Brain microvascular endothelial cell (primary cell): ENCODE data around the gene GNE.

Source experiments
- DNase-seq: peaks from one replicate; pipeline ENCODE4 v3.0.0-alpha.2; 2020
- H3K27ac ChIP-seq: fragments of 250-450 bp; sonication (Bioruptor Pico); 2 replicates; pipeline ENCODE4 v1.5.1; 2020; ENCODE audit warnings: mild to moderate bottlenecking, moderate library complexity
- H3K27me3 ChIP-seq: fragments of 250-450 bp; sonication (Bioruptor Pico); replicated peaks from 2 replicates; pipeline ENCODE4 v1.5.1; 2020; ENCODE audit warnings: mild to moderate bottlenecking
- H3K36me3 ChIP-seq: fragments of 250-450 bp; sonication (Bioruptor Pico); replicated peaks from 2 replicates; pipeline ENCODE4 v1.5.1; 2020; ENCODE audit warnings: mild to moderate bottlenecking
- H3K4me3 ChIP-seq: 2 replicates; pipeline ENCODE4 v1.5.1; 2011; ENCODE audit warnings: low read depth, mild to moderate bottlenecking, control low read depth, low read length, moderate library complexity
- CTCF ChIP-seq: IDR thresholded peaks from 2 replicates; pipeline ENCODE4 v1.5.1; 2011; ENCODE audit warnings: low read depth, mild to moderate bottlenecking, moderate library complexity, low read length, control low read depth, inconsistent platforms; ENCODE audit errors: missing control alignments
- in situ Hi-C: cut with HindIII; loops from 2 replicates; pipeline ENCODE4 v1.10.0; 2017; ENCODE audit warnings: low sequenced_read_pairs, low pct_ligation_motif_present

GNE gene

DNA sequence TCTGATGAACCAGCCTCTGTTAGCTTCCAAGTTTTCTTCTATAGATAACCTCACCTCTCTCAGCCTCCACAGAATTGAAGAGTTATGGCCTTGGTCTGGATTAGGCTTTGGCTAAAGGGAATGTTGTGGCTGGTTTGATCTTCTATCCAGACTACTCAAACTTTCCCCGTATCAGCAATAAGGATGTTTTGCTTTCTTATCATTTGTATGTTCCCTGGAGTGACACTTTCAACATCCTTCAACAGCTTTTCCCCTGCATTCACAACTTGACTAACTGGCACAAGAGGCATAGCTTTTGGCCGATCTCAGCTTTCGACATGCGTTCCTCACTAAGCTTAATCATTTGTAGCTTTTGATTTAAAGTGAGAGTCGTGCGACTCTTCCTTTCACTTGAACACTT lies 28.1 kb upstream of the GNE start:
- no peak overlapping the region for H3K4me3 ChIP-seq
- no peak for TF ChIP-seq CTCF
- DNase-seq = no peak
- in situ Hi-C loops = no loop called here
- no peaks in the 10 kb centered on the region for H3K27me3 ChIP-seq
- no peak overlapping the region for H3K27ac ChIP-seq
- no peaks in the 10 kb centered on the region for H3K36me3 ChIP-seq

DNA sequence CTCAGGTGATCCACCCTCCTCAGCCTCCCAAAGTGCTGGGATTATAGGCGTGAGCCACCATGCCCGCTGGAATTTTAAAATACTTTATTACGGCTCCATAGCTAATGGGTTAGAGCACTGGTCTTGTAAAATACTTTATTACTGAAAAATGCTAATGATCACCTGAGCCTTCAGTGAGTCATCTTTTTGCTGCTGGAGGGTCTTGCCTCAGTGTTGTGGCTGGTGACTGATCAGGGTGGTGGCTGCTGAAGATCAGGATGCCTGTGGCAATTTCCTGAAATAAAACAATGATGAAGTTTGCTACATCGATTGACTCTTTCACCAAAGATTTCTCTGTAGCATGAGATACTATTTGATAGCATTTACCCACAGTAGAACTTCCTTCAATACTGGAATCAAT lies 26.0 kb upstream of the GNE start:
- Histone ChIP-seq H3K36me3 (no peaks in the 10 kb centered on the region), H3K27me3 (no peaks in the 10 kb centered on the region), H3K27ac (no peak overlapping the region), H3K4me3 (no peak overlapping the region)
- in situ Hi-C loops = no loop called here
- TF ChIP-seq CTCF = no peak
- DNase-seq = no peak

- no peak for DNase-seq
- H3K36me3 ChIP-seq = no peaks in the 10 kb centered on the region
- TF ChIP-seq CTCF = no peak
- H3K27me3 ChIP-seq = no peaks in the 10 kb centered on the region
- H3K4me3 ChIP-seq = no peak overlapping the region
- H3K27ac ChIP-seq = no peak overlapping the region
- in situ Hi-C loops = no loop called here
These were observed 24.0 kb upstream of the GNE start for GRCh38 chr9:36282275-36282674.

- H3K36me3 ChIP-seq = no peaks in the 10 kb centered on the region
- TF ChIP-seq CTCF = no peak
- in situ Hi-C loops = no loop called here
These were observed 22.7 kb upstream of the GNE start for GRCh38 chr9:36280989-36281388.

DNA sequence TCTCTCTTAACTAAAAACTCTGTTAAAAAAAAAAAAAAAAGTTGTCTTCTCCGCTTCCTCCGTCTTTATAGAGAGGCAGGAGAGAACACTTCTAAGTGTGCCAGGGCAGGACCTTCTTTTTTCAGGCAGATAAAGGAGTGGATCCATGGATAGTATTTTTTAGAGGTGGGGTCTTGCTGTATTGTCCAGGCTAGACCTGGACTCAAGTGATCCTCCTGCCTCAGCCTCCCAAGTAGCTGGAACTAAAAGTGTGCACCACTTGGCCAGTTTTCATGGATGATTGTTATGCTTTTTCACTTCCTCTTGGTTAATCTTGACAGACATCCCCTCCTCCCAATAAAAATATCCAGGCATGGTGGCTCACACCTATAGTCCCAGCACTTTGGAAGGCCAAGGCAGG lies 20.0 kb upstream of the GNE start:
- DNase-seq = no peak
- H3K4me3 ChIP-seq = no peak overlapping the region
- no peaks in the 10 kb centered on the region for H3K36me3 ChIP-seq
- no peak for TF ChIP-seq CTCF
- in situ Hi-C loops = no loop called here
- H3K27me3 ChIP-seq = no peaks in the 10 kb centered on the region
- no peak overlapping the region for H3K27ac ChIP-seq

More at GRCh38 chr9:36280989-36281388, 22.7 kb upstream of the GNE start:
- H3K4me3 ChIP-seq = no peak overlapping the region
- H3K27me3 ChIP-seq = no peaks in the 10 kb centered on the region
- H3K27ac ChIP-seq = no peak overlapping the region
- no peak for DNase-seq

DNA sequence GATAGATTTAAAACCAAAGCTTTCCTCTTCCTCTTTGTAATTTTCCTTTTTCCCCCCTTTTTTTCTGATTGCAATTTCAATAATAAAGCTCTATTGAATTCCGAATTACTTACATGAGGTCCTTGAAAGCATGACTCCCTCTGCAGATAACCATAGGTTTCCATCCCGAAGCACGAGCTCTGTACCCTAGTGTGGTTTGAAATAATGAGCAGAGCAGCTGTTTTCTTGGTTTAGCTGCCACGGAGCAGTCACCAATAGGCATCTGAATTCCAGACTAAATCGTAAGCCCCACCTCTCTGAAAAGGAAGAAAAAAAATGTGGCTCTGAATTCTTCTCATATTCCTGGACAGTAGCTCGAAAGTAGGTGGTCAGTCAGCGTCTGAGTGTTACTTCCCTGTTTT lies 18.5 kb upstream of the GNE start:
- H3K36me3 ChIP-seq = no peaks in the 10 kb centered on the region
- in situ Hi-C loops = no loop called here
- no peak for TF ChIP-seq CTCF
- H3K4me3 ChIP-seq = peak overlapping the region; percentile 20
- H3K27ac ChIP-seq = no peak overlapping the region
- no peaks in the 10 kb centered on the region for H3K27me3 ChIP-seq
- DNase-seq = peak; percentile 76
